Measurements from ENCODE around the gene ADARB2. TPM values are rescaled to one million over a fixed set of nuclear protein-coding genes. Genes with fewer than 3 reads are reported as not detected.

ADARB2 gene
- total RNA-seq, 1 donor from 2014 or later = 0.80 TPM

- intact Hi-C loops (cut with DNase I) = no loop called here
- no peak for DNase-seq
Observed at GRCh38 chr10:1485357-1485756, 252.0 kb downstream of the ADARB2 start.

GRCh38 chr10:1483826-1484225 lies 253.5 kb downstream of the ADARB2 start:
- no peaks in the 10 kb centered on the region for H3K27me3 ChIP-seq (ENCODE audit: low read depth)
- H3K36me3 ChIP-seq = no peaks in the 10 kb centered on the region
- H3K4me1 ChIP-seq = no peaks in the 10 kb centered on the region
- intact Hi-C loops (cut with DNase I) = no loop called here
- DNase-seq (no peak), ATAC-seq (no peak)
- no peak overlapping the region for H3K27ac ChIP-seq
- no peak overlapping the region for H3K4me3 ChIP-seq
- no peak for TF ChIP-seq CTCF (IDR thresholded peaks at IDR 0.05)
- no peaks in the 10 kb centered on the region for H3K9me3 ChIP-seq

More at GRCh38 chr10:1485357-1485756, 252.0 kb downstream of the ADARB2 start:
- Histone ChIP-seq H3K27ac (no peak overlapping the region), H3K9me3 (no peaks in the 10 kb centered on the region), H3K4me3 (no peak overlapping the region), H3K4me1 (no peaks in the 10 kb centered on the region), H3K36me3 (no peaks in the 10 kb centered on the region), H3K27me3 (ENCODE audit: low read depth) (no peaks in the 10 kb centered on the region)
- ATAC-seq = peak in 1 of 2 donors; percentile 21
- no peak for TF ChIP-seq CTCF (IDR thresholded peaks at IDR 0.05)

GRCh38 chr10:1483246-1483645 lies 254.1 kb downstream of the ADARB2 start:
- Histone ChIP-seq H3K4me3 (no peak overlapping the region), H3K4me1 (no peaks in the 10 kb centered on the region), H3K36me3 (no peaks in the 10 kb centered on the region), H3K27ac (no peak overlapping the region), H3K27me3 (ENCODE audit: low read depth) (no peaks in the 10 kb centered on the region), H3K9me3 (no peaks in the 10 kb centered on the region)
- no peak for DNase-seq
- no peak for TF ChIP-seq CTCF (IDR thresholded peaks at IDR 0.05)
- intact Hi-C loops (cut with DNase I) = no loop called here
- no peak for ATAC-seq

GRCh38 chr10:1477578-1477977 lies 259.7 kb downstream of the ADARB2 start:
- H3K36me3 ChIP-seq = no peaks in the 10 kb centered on the region
- ATAC-seq (no peak), DNase-seq (no peak)
- H3K9me3 ChIP-seq = no peaks in the 10 kb centered on the region
- no peak overlapping the region for H3K4me3 ChIP-seq
- peaks cover 12% of the 10 kb centered on the region for H3K27me3 ChIP-seq (ENCODE audit: low read depth)
- H3K4me1 ChIP-seq = no peaks in the 10 kb centered on the region
- H3K27ac ChIP-seq = no peak overlapping the region
- intact Hi-C loops (cut with DNase I) = no loop called here
- TF ChIP-seq CTCF (IDR thresholded peaks at IDR 0.05) = no peak

GRCh38 chr10:1476455-1476803 lies 260.9 kb downstream of the ADARB2 start:
- no peaks in the 10 kb centered on the region for H3K4me1 ChIP-seq
- H3K27me3 ChIP-seq (ENCODE audit: low read depth) = peaks cover 12% of the 10 kb centered on the region
- no peak overlapping the region for H3K4me3 ChIP-seq
- H3K36me3 ChIP-seq = no peaks in the 10 kb centered on the region
- ATAC-seq (no peak), DNase-seq (no peak)
- no peak overlapping the region for H3K27ac ChIP-seq
- intact Hi-C loops (cut with DNase I) = no loop called here
- no peaks in the 10 kb centered on the region for H3K9me3 ChIP-seq
- no peak for TF ChIP-seq CTCF (IDR thresholded peaks at IDR 0.05)
